Measurements from ENCODE around the gene EEA1. TPM values are rescaled to one million over a fixed set of nuclear protein-coding genes. Genes with fewer than 3 reads are reported as not detected.
A peak's percentile ranks its signal among the peaks of the same experiment; 100 is the strongest.

EEA1 gene
- total and polyA plus RNA-seq, 9 donors: 5.0 to 41.1 (median 32.1) TPM

DNA sequence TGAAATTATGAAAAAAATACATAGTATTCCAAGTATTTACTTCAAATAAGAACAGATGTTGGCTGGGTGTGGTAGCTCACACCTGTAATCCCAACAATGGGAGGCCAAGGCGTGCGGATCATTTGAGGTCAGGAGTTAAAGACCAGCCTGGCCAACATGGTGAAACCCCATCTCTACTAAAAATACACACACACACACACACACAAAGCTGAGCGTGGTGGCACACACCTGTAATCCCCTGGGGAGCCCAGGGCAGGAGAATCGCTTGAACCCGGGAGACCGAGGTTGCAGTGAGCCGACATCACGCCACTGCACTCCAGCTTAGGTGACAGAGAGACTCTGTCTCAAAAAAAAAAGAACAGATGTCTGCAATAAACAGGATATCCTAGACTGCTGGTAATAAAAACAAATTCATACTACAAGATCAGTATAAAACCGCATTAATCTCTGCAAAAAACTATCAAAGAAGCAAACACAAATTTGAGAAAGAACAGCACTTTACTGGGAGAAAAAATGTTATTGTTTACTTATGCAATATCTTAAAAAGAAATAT lies 23.8 kb downstream of the EEA1 start:
- Histone ChIP-seq H3K27ac (no peak overlapping the region), H3K9me3 (no peaks in the 10 kb centered on the region), H3K4me3 (no peak overlapping the region), H3K4me1 (ENCODE audit: insufficient read depth) (peaks cover 7% of the 10 kb centered on the region), H3K36me3 (no peaks in the 10 kb centered on the region), H3K27me3 (no peaks in the 10 kb centered on the region)
- intact Hi-C loops (cut with DNase I): no loop called here
- TF ChIP-seq POLR2A (IDR thresholded peaks at IDR 0.05) (no peak), EP300 (IDR thresholded peaks at IDR 0.05) (no peak)
- TF ChIP-seq, protein P1, sequence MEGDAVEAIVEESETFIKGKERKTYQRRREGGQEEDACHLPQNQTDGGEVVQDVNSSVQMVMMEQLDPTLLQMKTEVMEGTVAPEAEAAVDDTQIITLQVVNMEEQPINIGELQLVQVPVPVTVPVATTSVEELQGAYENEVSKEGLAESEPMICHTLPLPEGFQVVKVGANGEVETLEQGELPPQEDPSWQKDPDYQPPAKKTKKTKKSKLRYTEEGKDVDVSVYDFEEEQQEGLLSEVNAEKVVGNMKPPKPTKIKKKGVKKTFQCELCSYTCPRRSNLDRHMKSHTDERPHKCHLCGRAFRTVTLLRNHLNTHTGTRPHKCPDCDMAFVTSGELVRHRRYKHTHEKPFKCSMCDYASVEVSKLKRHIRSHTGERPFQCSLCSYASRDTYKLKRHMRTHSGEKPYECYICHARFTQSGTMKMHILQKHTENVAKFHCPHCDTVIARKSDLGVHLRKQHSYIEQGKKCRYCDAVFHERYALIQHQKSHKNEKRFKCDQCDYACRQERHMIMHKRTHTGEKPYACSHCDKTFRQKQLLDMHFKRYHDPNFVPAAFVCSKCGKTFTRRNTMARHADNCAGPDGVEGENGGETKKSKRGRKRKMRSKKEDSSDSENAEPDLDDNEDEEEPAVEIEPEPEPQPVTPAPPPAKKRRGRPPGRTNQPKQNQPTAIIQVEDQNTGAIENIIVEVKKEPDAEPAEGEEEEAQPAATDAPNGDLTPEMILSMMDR (IDR thresholded peaks at IDR 0.05): no peak
- 70 to 82% (median 70%) methylated on average over 9 of the region's 9 CpGs for WGBS, 3 donors
- no peak for DNase-seq

DNA sequence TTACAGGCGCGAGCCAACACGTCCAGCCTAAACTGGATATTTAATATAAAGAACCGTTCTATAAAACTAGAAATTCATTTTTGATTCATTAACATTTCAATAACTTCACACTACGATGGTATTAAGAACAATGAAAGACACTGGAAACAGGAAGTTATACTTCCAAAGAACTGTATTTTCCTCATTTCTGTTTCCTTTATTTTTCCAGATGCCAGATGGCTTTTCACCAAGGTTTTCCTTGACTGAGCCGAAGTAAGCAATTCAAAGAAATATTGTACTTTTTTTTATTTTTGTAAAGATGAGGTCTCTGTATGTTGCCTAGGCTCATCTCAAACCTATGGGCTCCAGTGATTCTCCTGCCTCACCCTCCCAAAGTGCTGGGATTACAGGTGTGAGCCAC lies 28.2 kb downstream of the EEA1 start:
- H3K27me3 ChIP-seq: no peaks in the 10 kb centered on the region
- H3K27ac ChIP-seq: no peak overlapping the region
- intact Hi-C loops (cut with DNase I): no loop called here
- TF ChIP-seq, protein P1 (IDR thresholded peaks at IDR 0.05): no peak
- no peak for TF ChIP-seq EP300 (IDR thresholded peaks at IDR 0.05)
- TF ChIP-seq POLR2A (IDR thresholded peaks at IDR 0.05): no peak
- no peaks in the 10 kb centered on the region for H3K36me3 ChIP-seq
- 75 to 84% (median 84%) methylated on average over 6 of the region's 6 CpGs for WGBS, 3 donors
- H3K4me1 ChIP-seq (ENCODE audit: insufficient read depth): peaks cover 10% of the 10 kb centered on the region
- no peak for DNase-seq
- no peaks in the 10 kb centered on the region for H3K9me3 ChIP-seq
- no peak overlapping the region for H3K4me3 ChIP-seq

DNA sequence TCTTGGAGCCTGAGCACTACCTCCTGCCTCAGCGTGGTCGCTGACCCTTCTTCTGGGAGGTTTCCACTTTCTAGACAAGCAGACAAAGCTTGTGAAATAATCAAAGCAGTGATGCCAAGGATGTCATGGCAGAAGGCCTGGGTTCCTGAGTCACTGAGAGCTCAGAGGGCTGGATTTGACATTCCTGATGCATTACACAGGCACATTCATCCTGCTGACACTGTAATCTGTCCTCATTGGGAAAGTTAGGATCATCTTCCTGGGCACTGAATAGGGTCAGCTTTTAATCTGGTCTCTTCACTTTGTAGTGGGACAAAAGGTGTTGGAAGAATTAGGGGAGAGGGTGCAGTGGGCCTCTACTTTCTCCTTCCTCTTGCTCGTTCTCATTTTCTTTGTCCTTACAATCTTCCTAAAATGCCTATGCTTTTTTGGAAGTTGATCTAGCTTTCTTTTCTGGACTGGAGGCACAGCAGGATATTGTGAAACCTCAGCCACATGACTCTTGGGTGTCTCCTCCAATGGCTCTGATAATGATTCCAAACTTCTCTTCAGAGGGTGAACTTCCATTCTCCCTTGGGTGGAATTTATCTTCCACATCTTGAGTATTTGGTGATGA lies 29.6 kb downstream of the EEA1 start:
- Histone ChIP-seq H3K27ac (peak overlapping the region in 1 of 2 donors; percentile 64), H3K4me3 (no peak overlapping the region), H3K4me1 (ENCODE audit: insufficient read depth) (peaks cover 8% of the 10 kb centered on the region), H3K9me3 (no peaks in the 10 kb centered on the region), H3K36me3 (no peaks in the 10 kb centered on the region), H3K27me3 (no peaks in the 10 kb centered on the region)
- 10 to 30% (median 20%) methylated on average over 3 of the region's 3 CpGs for WGBS, 3 donors
- intact Hi-C loops (cut with DNase I): no loop called here
- TF ChIP-seq, protein P1 (IDR thresholded peaks at IDR 0.05): no peak
- no peak for TF ChIP-seq POLR2A (IDR thresholded peaks at IDR 0.05)
- TF ChIP-seq EP300 (IDR thresholded peaks at IDR 0.05): peak; percentile 14
- peak; percentile 62 to 88 (median 74) for DNase-seq

DNA sequence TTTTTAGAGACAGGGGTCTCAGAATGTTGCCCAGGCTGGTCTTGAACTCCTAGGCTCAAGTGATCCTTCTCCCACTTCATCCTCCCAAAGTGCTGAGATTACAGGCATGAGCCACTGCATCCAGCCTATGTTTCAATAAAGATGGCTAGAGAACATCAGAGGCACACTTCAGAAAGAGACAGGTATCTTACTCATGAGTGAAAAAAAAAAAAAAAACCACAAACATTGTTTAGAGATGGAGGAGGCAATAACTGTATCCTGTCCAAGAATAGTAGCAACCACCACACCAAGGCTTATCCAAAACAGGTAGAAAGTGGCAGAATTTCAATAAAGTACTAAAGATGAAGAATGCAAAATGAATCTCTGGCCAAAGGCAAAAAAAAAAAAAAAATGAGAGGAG lies 30.3 kb downstream of the EEA1 start:
- no peak for DNase-seq
- TF ChIP-seq EP300 (IDR thresholded peaks at IDR 0.05) (no peak), POLR2A (IDR thresholded peaks at IDR 0.05) (no peak)
- TF ChIP-seq, protein P1 (IDR thresholded peaks at IDR 0.05): no peak
- intact Hi-C loops (cut with DNase I): no loop called here

More for the DNA sequence above, 30.3 kb downstream of the EEA1 start:
- peak overlapping the region in 1 of 2 donors; percentile 64 for H3K27ac ChIP-seq
- no peaks in the 10 kb centered on the region for H3K27me3 ChIP-seq
- no peaks in the 10 kb centered on the region for H3K36me3 ChIP-seq
- H3K9me3 ChIP-seq: no peaks in the 10 kb centered on the region
- no peak overlapping the region for H3K4me3 ChIP-seq
- H3K4me1 ChIP-seq (ENCODE audit: insufficient read depth): peaks cover 8% of the 10 kb centered on the region
